H1 (cell line): Measurements from ENCODE around the gene SCOC. TPM values are rescaled to one million over a fixed set of nuclear protein-coding genes. Genes with fewer than 3 reads are reported as not detected.

ENCODE experiments used
- CTCF ChIA-PET: fragments of 300-600 bp; sonication (Branson Sonifier 250); formaldehyde crosslinking; loops from one replicate; lab custom pipeline; 2021; ENCODE audit not compliant: partially characterized antibody; lab: Charles Lee
- POLR2A ChIA-PET: fragments of 300-600 bp; sonication (Branson Sonifier 250); formaldehyde crosslinking; loops from one replicate; lab custom pipeline; 2021; ENCODE audit warnings: inconsistent platforms; ENCODE audit not compliant: partially characterized antibody; lab: Charles Lee
- DNase-seq, 2 experiments: peaks; one replicate each; pipeline versions ENCODE4 v3.0.0 to v3.0.0-alpha.2; 2010 to 2022; ENCODE audit warnings: low spot score in 2 of 2, low read depth in 1 of 2, mixed read lengths in 1 of 2
- FAIRE-seq: peaks from 2 replicates; lab custom pipeline; 2011; peaks lifted over from hg19 to GRCh38; lab: Jason Lieb, UNC
- H2AFZ ChIP-seq: 2 replicates; pipeline ENCODE4 v1.8.1; 2012; ENCODE audit warnings: low read length, inconsistent platforms
- H2AK5ac ChIP-seq: 2 replicates; pipeline ENCODE4 v1.6.1; 2013; ENCODE audit warnings: low read depth, low read length
- H2BK120ac ChIP-seq: replicated peaks from 2 replicates; pipeline ENCODE3; 2013; ENCODE audit warnings: low read depth, low read length, inconsistent platforms
- H2BK12ac ChIP-seq: 2 replicates; pipeline ENCODE4 v1.6.1; 2013; ENCODE audit warnings: low read depth, low read length
- H2BK15ac ChIP-seq: 2 replicates; pipeline ENCODE4 v1.6.1; 2013; ENCODE audit warnings: low read length
- H2BK20ac ChIP-seq: 2 replicates; pipeline ENCODE4 v1.6.1; 2013; ENCODE audit warnings: low read length
- H2BK5ac ChIP-seq: 2 replicates; pipeline ENCODE4 v1.6.1; 2013; ENCODE audit warnings: low read depth, low read length
- H3K14ac ChIP-seq: 2 replicates; pipeline ENCODE4 v1.6.1; 2013; ENCODE audit warnings: inconsistent platforms; ENCODE audit not compliant: insufficient read length
- H3K18ac ChIP-seq: 2 replicates; pipeline ENCODE4 v1.6.1; 2013; ENCODE audit warnings: low read length; ENCODE audit errors: extremely low read depth
- H3K23ac ChIP-seq: 2 replicates; pipeline ENCODE4 v1.6.1; 2013; ENCODE audit warnings: inconsistent platforms; ENCODE audit not compliant: insufficient read length
- H3K23me2 ChIP-seq: 2 replicates; pipeline ENCODE4 v1.6.1; 2013; ENCODE audit warnings: low read depth, low read length
- H3K27ac ChIP-seq: 2 replicates; pipeline ENCODE4 v1.6.1; 2011; ENCODE audit warnings: low read depth, low read length, inconsistent platforms
- H3K27me3 ChIP-seq, 4 experiments: replicated peaks in 1 of 4; 1 replicate in 1 of 4; 2 replicates in 3 of 4; pipeline versions ENCODE4 v1.6.1 to v1.8.1; 2011 to 2013; ENCODE audit warnings: low read length in 3 of 4, mild to moderate bottlenecking in 3 of 4, inconsistent platforms in 2 of 4, mixed read lengths in 2 of 4, moderate library complexity in 1 of 4; ENCODE audit not compliant: control insufficient read depth in 3 of 4, insufficient read depth in 3 of 4; ENCODE audit errors: extremely low read depth in 1 of 4
- H3K36me3 ChIP-seq, 4 experiments: 2 replicates each; pipeline versions ENCODE4 v1.6.1 to v1.8.1; 2011 to 2013; ENCODE audit warnings: mild to moderate bottlenecking in 4 of 4, low read length in 3 of 4, moderate library complexity in 2 of 4, control low read depth in 1 of 4, inconsistent platforms in 1 of 4; ENCODE audit not compliant: insufficient read depth in 4 of 4, control insufficient read depth in 2 of 4
- H3K4ac ChIP-seq: replicated peaks from 2 replicates; pipeline ENCODE3; 2013; ENCODE audit warnings: low read length, low read depth, mixed read lengths, inconsistent platforms; ENCODE audit not compliant: insufficient read length
- H3K4me1 ChIP-seq, 4 experiments: replicated peaks in 1 of 4; 1 replicate in 1 of 4; 2 replicates in 3 of 4; pipeline versions ENCODE4 v1.6.1 to v1.8.1; 2011 to 2013; ENCODE audit warnings: low read length in 3 of 4, inconsistent platforms in 2 of 4, mixed read lengths in 1 of 4; ENCODE audit not compliant: insufficient read depth in 4 of 4, control insufficient read depth in 3 of 4
- H3K4me2 ChIP-seq, 2 experiments: 2 replicates each; pipeline versions ENCODE4 v1.6.1 to v1.8.1; 2011 to 2013; ENCODE audit warnings: low read depth in 2 of 2, low read length in 2 of 2, control low read depth in 1 of 2, inconsistent platforms in 1 of 2, mild to moderate bottlenecking in 1 of 2; ENCODE audit not compliant: insufficient read depth in 1 of 2
- H3K4me3 ChIP-seq, 4 experiments: fragments of 200-600, 300-600 bp in 1 of 4; sonication (generic), shearing (Covaris generic), sonication (Bioruptor Twin) in 1 of 4; 2 replicates each; pipeline versions ENCODE4 v1.5.1 to v1.8.1; 2011 to 2016; ENCODE audit warnings: low read length in 4 of 4, low read depth in 3 of 4, control low read depth in 2 of 4, inconsistent platforms in 2 of 4, mild to moderate bottlenecking in 2 of 4, mixed read lengths in 1 of 4, moderate library complexity in 1 of 4; ENCODE audit not compliant: insufficient read depth in 2 of 4; ENCODE audit errors: extremely low read depth in 1 of 4
- H3K56ac ChIP-seq: replicated peaks from 2 replicates; pipeline ENCODE3; 2013; ENCODE audit warnings: low read depth, mild to moderate bottlenecking, mixed read lengths, low read length, inconsistent platforms; ENCODE audit not compliant: insufficient read length
- H3K79me1 ChIP-seq: 2 replicates; pipeline ENCODE4 v1.6.1; 2013; ENCODE audit warnings: low read depth, low read length, control low read depth
- H3K79me2 ChIP-seq, 2 experiments: 2 replicates each; pipeline versions ENCODE4 v1.6.1 to v1.8.1; 2012 to 2013; ENCODE audit warnings: low read length in 2 of 2, mild to moderate bottlenecking in 2 of 2, inconsistent platforms in 1 of 2; ENCODE audit not compliant: insufficient read depth in 2 of 2, control insufficient read depth in 1 of 2
- H3K9ac ChIP-seq, 4 experiments: replicated peaks in 1 of 4; 1 replicate in 1 of 4; 2 replicates in 3 of 4; pipeline versions ENCODE4 v1.6.1 to v1.8.1; 2011 to 2013; ENCODE audit warnings: low read depth in 3 of 4, low read length in 3 of 4, control low read depth in 2 of 4, mild to moderate bottlenecking in 2 of 4, moderate library complexity in 2 of 4, inconsistent platforms in 1 of 4; ENCODE audit errors: extremely low read depth in 1 of 4
- H3K9me3 ChIP-seq, 2 experiments: 2 replicates each; pipeline versions ENCODE4 v1.6.1 to v1.8.1; 2012 to 2013; ENCODE audit warnings: mild to moderate bottlenecking in 2 of 2, moderate library complexity in 2 of 2, control low read depth in 1 of 2, inconsistent platforms in 1 of 2, low read depth in 1 of 2, low read length in 1 of 2, mixed read lengths in 1 of 2; ENCODE audit not compliant: insufficient read depth in 2 of 2
- H4K20me1 ChIP-seq, 2 experiments: replicated peaks in 1 of 2; 2 replicates each; pipeline versions ENCODE3 to v1.8.1; 2011 to 2013; ENCODE audit warnings: inconsistent platforms in 2 of 2, low read length in 2 of 2, mild to moderate bottlenecking in 1 of 2; ENCODE audit not compliant: insufficient read depth in 2 of 2, control insufficient read depth in 1 of 2
- H4K5ac ChIP-seq: 2 replicates; pipeline ENCODE4 v1.6.1; 2013; ENCODE audit warnings: low read length, low read depth, mixed read lengths, inconsistent platforms; ENCODE audit not compliant: insufficient read length
- H4K8ac ChIP-seq: 2 replicates; pipeline ENCODE4 v1.8.0; 2013; ENCODE audit warnings: mild to moderate bottlenecking, moderate library complexity, low read length, inconsistent platforms; ENCODE audit not compliant: insufficient read depth; ENCODE audit errors: extremely low read depth
- H4K91ac ChIP-seq: replicated peaks from 2 replicates; pipeline ENCODE3; 2013; ENCODE audit warnings: low read length, mixed read lengths, inconsistent platforms; ENCODE audit not compliant: insufficient read length
- CREB1 ChIP-seq: IDR thresholded peaks from 2 replicates; pipeline ENCODE4 v1.6.1; 2012; ENCODE audit warnings: inconsistent platforms
- TAF1 ChIP-seq: IDR thresholded peaks from 2 replicates; pipeline ENCODE4 v1.6.1; 2011; ENCODE audit warnings: mild to moderate bottlenecking, low read depth, low read length
- WGBS, 2 experiments: shearing (Covaris generic) in 1 of 2; methylation state at CpG; one replicate each; pipeline versions ENCODE4 v1.1.6 to v1.1.7; 2013 to 2015; ENCODE audit warnings: low lambda C conversion rate in 2 of 2, mixed read lengths in 2 of 2, inconsistent platforms in 1 of 2, low coverage in 1 of 2, missing lambda C conversion rate in 1 of 2; ENCODE audit not compliant: insufficient replicate concordance in 2 of 2, insufficient coverage in 1 of 2, insufficient read length in 1 of 2; ENCODE audit errors: extremely low coverage in 1 of 2, missing lambda C conversion rate in 1 of 2; 5-methylcytosine and 5-hydroxymethylcytosine counted together
- long read RNA-seq, 2 experiments: library from RNA in 1 of 2; library from capped mRNA in 1 of 2; stranded (forward); transcript quantifications; one replicate each; pipeline ENCODE4 v2.0.0, GENCODE V29; 2021; ENCODE audit warnings: inconsistent platforms in 1 of 2
- polyA minus RNA-seq, 3 experiments: library from RNA; depleted of rRNA, polyadenylated mRNA; stranded (reverse); fragments of >200 nt; gene quantifications; 1 replicate in 2 of 3; 2 replicates in 1 of 3; pipeline ENCODE4 v1.2.3, GENCODE V29; 2011
- polyA plus RNA-seq, 7 experiments: library from polyadenylated mRNA; depleted of rRNA in 3 of 7; stranded (reverse) in 5 of 7; unstranded in 2 of 7; fragments of >200 nt in 5 of 7; fragments of 200-250 nt in 2 of 7; gene quantifications; 1 replicate in 5 of 7; 2 replicates in 1 of 7; 4 replicates in 1 of 7; pipeline versions ENCODE4 v1.2.1 to v1.2.3, GENCODE V29; 2011 to 2013; ENCODE audit warnings: missing spikeins in 2 of 7, mixed read lengths in 2 of 7
- total RNA-seq: library from RNA; stranded (reverse); fragmentation: NEBNext Ultra II Directional; extraction: Animal tissue kit (Norgen Biotek cat#: 25700); gene quantifications from 2 replicates; pipeline ENCODE4 v1.2.1, GENCODE V29; 2021
- TF ChIP-seq, protein P1 (sequence below): IDR thresholded peaks from 2 replicates; pipeline ENCODE4 v1.6.1; 2012; ENCODE audit warnings: inconsistent platforms
- TF ChIP-seq, protein P2 (sequence below), 3 experiments: IDR thresholded peaks; 1 replicate in 2 of 3; 2 replicates in 1 of 3; pipeline versions ENCODE4 v1.5.1 to v1.6.1; 2011; ENCODE audit warnings: low read length in 3 of 3, mild to moderate bottlenecking in 3 of 3, inconsistent platforms in 2 of 3, low read depth in 1 of 3, moderate library complexity in 1 of 3; ENCODE audit not compliant: insufficient read depth in 1 of 3; ENCODE audit errors: control extremely low read depth in 1 of 3

Gene SCOC
- 33.1 and 33.4 TPM in 2 replicates for total RNA-seq
- 4.5 and 12.1 TPM in 2 replicates for polyA plus RNA-seq (2011; rRNA removed)
- 19.2 TPM for polyA plus RNA-seq (2011; cell fraction: cytosol; rRNA removed)
- polyA plus RNA-seq (2011; cell fraction: nucleus; rRNA removed) = 2.0 TPM
- 10.1 to 24.6 TPM (median 11.7 TPM) in 4 replicates for polyA plus RNA-seq (2012, experiment 1 of 2)
- polyA plus RNA-seq (2012, experiment 2 of 2) = 6.1 TPM
- polyA plus RNA-seq (2013, experiment 1 of 2) = 19.1 TPM
- polyA plus RNA-seq (2013, experiment 2 of 2) = 21.2 TPM
- 4.2 and 5.2 TPM in 2 replicates for polyA minus RNA-seq (2011; rRNA and poly(A)+ RNA removed)
- polyA minus RNA-seq (2011; cell fraction: cytosol; rRNA and poly(A)+ RNA removed) = 11.4 TPM
- polyA minus RNA-seq (2011; cell fraction: nucleus; rRNA and poly(A)+ RNA removed) = 12.6 TPM
- long read RNA-seq, experiment 1, transcript SCOC-211 (4 exons, 1,959 nt) = major isoform, 23 of 59 reads
- long read RNA-seq, experiment 1, transcript SCOC-207 (3 exons, 1,838 nt) = minor isoform, 7 of 59 reads
- long read RNA-seq, experiment 1, partial matches to known transcripts = 25 of 59 reads
- long read RNA-seq, experiment 1, other reads (novel, unspliced or antisense) = 4 of 59 reads
- long read RNA-seq, experiment 2, transcript SCOC-211 (4 exons, 1,959 nt) = major isoform, 80 of 95 reads
- long read RNA-seq, experiment 2, transcript SCOC-207 (3 exons, 1,838 nt) = minor isoform, 13 of 95 reads
- long read RNA-seq, experiment 2, partial matches to known transcripts = 2 of 95 reads
- long read RNA-seq, experiment 2, other reads (novel, unspliced or antisense) = 0 of 95 reads

DNA sequence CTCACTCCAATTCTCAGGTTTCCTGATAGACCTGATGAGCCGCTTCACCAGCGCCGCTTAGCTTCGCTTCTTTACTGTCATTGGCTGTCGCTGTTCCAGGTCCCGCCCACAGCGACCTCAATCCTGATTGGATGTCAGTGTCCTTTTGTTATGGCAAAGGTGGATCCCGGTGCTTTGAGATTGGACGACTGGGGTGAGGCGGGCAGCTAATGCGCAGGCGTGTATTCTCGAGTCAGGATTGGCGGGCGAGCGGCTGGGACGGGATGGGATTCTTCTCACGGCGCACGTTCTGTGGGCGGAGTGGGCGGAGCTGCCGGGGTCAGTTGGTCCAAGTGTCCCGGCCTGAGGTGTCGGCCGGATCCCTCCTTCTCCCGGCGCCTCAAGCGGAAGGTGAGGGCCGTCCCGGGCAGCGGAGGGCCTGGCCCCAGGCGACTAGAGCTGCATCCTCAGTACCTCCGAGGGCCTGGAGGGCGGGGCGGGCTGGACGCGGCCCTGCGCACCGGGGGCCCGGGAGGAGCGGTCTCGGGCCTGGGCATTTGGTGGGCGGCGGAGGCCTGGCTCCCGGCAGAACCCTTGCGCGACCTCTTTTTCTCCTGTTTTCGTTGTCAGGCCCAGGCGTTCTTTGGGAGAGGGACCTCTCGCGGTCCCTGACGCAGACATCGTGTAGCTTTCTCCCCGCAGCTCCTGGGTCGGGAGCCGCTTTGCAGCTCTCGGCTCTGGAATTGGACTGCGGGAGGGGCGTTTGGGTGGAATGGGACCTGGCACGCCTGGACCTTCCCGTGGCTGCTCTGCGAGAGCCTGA is at the start of gene SCOC:
TSS of gene SCOC (plus strand) at position 319 of the 802 bp plus-strand sequence. CDS start 5,525 bp downstream, outside the sequence.
- 1% methylated on average over 50 of the region's 63 CpGs; no CpG with 5 or more reads in 1 of the 2 experiments for WGBS, 2 experiments
- POLR2A ChIA-PET = interaction anchor here (0.5 to 3.7 kb wide), 13 partner anchors 10 to 759 kb away, joined by 3 to 14 read pairs (median 3); partner anchors contain the start of genes CLGN, ELMOD2 and RNF150
- TF ChIP-seq TAF1 = peak; percentile 92
- TF ChIP-seq, protein P1, sequence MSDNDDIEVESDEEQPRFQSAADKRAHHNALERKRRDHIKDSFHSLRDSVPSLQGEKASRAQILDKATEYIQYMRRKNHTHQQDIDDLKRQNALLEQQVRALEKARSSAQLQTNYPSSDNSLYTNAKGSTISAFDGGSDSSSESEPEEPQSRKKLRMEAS = peak; percentile 49
- TF ChIP-seq, protein P2, sequence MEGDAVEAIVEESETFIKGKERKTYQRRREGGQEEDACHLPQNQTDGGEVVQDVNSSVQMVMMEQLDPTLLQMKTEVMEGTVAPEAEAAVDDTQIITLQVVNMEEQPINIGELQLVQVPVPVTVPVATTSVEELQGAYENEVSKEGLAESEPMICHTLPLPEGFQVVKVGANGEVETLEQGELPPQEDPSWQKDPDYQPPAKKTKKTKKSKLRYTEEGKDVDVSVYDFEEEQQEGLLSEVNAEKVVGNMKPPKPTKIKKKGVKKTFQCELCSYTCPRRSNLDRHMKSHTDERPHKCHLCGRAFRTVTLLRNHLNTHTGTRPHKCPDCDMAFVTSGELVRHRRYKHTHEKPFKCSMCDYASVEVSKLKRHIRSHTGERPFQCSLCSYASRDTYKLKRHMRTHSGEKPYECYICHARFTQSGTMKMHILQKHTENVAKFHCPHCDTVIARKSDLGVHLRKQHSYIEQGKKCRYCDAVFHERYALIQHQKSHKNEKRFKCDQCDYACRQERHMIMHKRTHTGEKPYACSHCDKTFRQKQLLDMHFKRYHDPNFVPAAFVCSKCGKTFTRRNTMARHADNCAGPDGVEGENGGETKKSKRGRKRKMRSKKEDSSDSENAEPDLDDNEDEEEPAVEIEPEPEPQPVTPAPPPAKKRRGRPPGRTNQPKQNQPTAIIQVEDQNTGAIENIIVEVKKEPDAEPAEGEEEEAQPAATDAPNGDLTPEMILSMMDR (IDR thresholded peaks at IDR 0.05; ENCODE audit: control extremely low read depth in 1 of 3, insufficient read depth in 1 of 3, low read depth in 1 of 3, low read length in 3 of 3) = no peak
- peak; percentile 64 for TF ChIP-seq CREB1

More for the DNA sequence above, at the start of gene SCOC:
- H3K23me2 ChIP-seq = peaks cover 5% of the 10 kb centered on the region
- H3K14ac ChIP-seq = no peak within 1 kb of the TSS
- H4K20me1 ChIP-seq = peaks cover 1% of the 10 kb centered on the region in 2 experiments
- no peak within 1 kb of the TSS for H3K56ac ChIP-seq
- peak within 1 kb of the TSS; percentile 81 for H2AFZ ChIP-seq
- no peak within 1 kb of the TSS for H2BK120ac ChIP-seq
- peak within 1 kb of the TSS; percentile 45 for H4K5ac ChIP-seq
- H3K4ac ChIP-seq = no peak within 1 kb of the TSS
- no peaks in the 10 kb centered on the region for H3K36me3 ChIP-seq
- peak; percentile 94 for FAIRE-seq
- CTCF ChIA-PET = interaction anchor here (1.1 to 4.2 kb wide), 6 partner anchors 13 to 200 kb away, joined by 3 to 41 read pairs (median 4); partner anchors contain the start of gene ELMOD2
- H3K23ac ChIP-seq = no peak within 1 kb of the TSS
- H2BK12ac ChIP-seq = no peak within 1 kb of the TSS
- H3K18ac ChIP-seq = peak within 1 kb of the TSS; percentile 64; the same call in 1 of the 2 replicates
- no peak within 1 kb of the TSS for H2BK20ac ChIP-seq
- peak; percentile 94 to 99 for DNase-seq
- no peaks in the 10 kb centered on the region for H3K79me1 ChIP-seq
- peak within 1 kb of the TSS; percentile 63 for H4K8ac ChIP-seq
- H3K4me3 ChIP-seq = peak within 1 kb of the TSS; percentile 86 to 96 (median 92)
- no peaks in the 10 kb centered on the region for H3K9me3 ChIP-seq
- peak within 1 kb of the TSS; percentile 58; the same call in 1 of the 2 replicates for H2BK5ac ChIP-seq
- peaks cover 7 to 45% of the 10 kb centered on the region in 2 experiments; a peak in 3 of 4 replicates for H3K79me2 ChIP-seq
- no peak within 1 kb of the TSS for H2BK15ac ChIP-seq
- H2AK5ac ChIP-seq = no peak within 1 kb of the TSS
- peaks cover 0 to 4% (median 0%) of the 10 kb centered on the region in 4 experiments; a peak in 2 of 7 replicates for H3K4me1 ChIP-seq
- peak within 1 kb of the TSS; percentile 76 to 87 (median 79) for H3K9ac ChIP-seq
- H3K4me2 ChIP-seq = peak within 1 kb of the TSS; percentile 88
- no peaks in the 10 kb centered on the region for H3K27me3 ChIP-seq
- peak within 1 kb of the TSS; percentile 74 for H3K27ac ChIP-seq
- H4K91ac ChIP-seq = no peak within 1 kb of the TSS
